Muscle of leg (tissue), 11 donors: Measurements from ENCODE around the gene FBXW11. TPM values are rescaled to one million over a fixed set of nuclear protein-coding genes. Genes with fewer than 3 reads are reported as not detected.
A peak's percentile ranks its signal among the peaks of the same experiment; 100 is the strongest.

Experiments used
- DNase-seq: peaks from one replicate; pipeline ENCODE4 v3.0.0; 2013
- H3K27ac ChIP-seq: one replicate; pipeline ENCODE4 v1.5.1; 2013; ENCODE audit warnings: mild to moderate bottlenecking, low read length, control low read depth
- H3K27me3 ChIP-seq: one replicate; pipeline ENCODE4 v1.6.1; 2013; ENCODE audit warnings: low read length; ENCODE audit not compliant: control insufficient read depth, insufficient read depth
- H3K36me3 ChIP-seq: one replicate; pipeline ENCODE4 v1.6.1; 2013; ENCODE audit warnings: low read length; ENCODE audit not compliant: control insufficient read depth, insufficient read depth
- H3K4me1 ChIP-seq: one replicate; pipeline ENCODE4 v1.6.1; 2013; ENCODE audit warnings: low read length; ENCODE audit not compliant: control insufficient read depth, insufficient read depth
- H3K4me3 ChIP-seq: one replicate; pipeline ENCODE4 v1.5.1; 2013; ENCODE audit warnings: low read length, control low read depth
- H3K9me3 ChIP-seq: replicated peaks from 2 replicates; pipeline ENCODE4 v1.6.1; 2013; ENCODE audit warnings: low read depth, low read length; ENCODE audit not compliant: control insufficient read depth
- WGBS: methylation state at CpG from one replicate; pipeline ENCODE4 v1.1.5; 2013; ENCODE audit warnings: missing lambda C conversion rate; ENCODE audit not compliant: insufficient coverage; 5-methylcytosine and 5-hydroxymethylcytosine counted together
- polyA plus RNA-seq, 8 donors: library from polyadenylated mRNA; unstranded; fragments of 120-200 nt; gene quantifications; one replicate each; pipeline versions ENCODE4 v1.2.1 to v1.2.3, GENCODE V29; 2013; ENCODE audit warnings: inconsistent platforms in 1 of 8, low replicate concordance in 1 of 8; ENCODE audit not compliant: insufficient read length in 8 of 8, insufficient read depth in 1 of 8
- total RNA-seq: library from RNA; stranded (reverse); fragments of 120-200 nt; gene quantifications from one replicate; pipeline ENCODE4 v1.2.4, GENCODE V29; 2013

FBXW11 gene
- total and polyA plus RNA-seq, 9 donors: 28.9 to 45.4 (median 35.9) TPM

DNA sequence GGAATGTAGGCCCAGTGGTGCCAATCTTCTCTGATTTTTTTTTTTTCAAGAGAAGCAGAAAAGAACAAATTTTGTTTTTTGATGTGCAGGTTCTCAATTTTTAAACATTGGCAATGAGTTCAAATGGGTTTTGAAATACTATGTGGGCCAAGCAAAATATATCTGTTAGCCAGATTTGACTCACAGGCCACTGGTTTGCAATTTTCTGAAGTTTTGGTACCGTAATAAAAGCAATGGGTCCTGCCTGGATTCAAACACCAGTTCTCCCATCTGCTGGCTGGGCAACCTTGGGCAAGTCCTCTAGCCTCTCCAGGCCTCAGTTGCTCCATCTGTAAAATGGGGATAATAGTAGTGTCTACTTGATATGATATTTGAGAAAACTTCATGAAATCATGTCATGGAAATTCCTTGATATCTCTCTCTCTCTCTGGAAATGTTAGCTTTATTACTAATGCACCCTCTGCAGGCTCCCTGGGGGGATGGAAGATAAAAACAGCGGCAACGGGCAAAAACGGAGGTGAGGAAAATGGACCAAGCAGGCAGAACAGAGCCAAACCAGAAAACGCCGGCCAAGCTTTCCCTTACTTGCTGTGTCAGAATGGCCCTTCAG lies 157.4 kb downstream of the FBXW11 start:
- peaks cover 16% of the 10 kb centered on the region for H3K4me1 ChIP-seq
- no peak overlapping the region for H3K4me3 ChIP-seq
- H3K9me3 ChIP-seq: no peaks in the 10 kb centered on the region
- DNase-seq: no peak
- H3K36me3 ChIP-seq: no peaks in the 10 kb centered on the region
- H3K27me3 ChIP-seq: no peaks in the 10 kb centered on the region
- 93% methylated on average over 5 of the region's 6 CpGs for WGBS
- no peak overlapping the region for H3K27ac ChIP-seq

- H3K27me3 ChIP-seq: no peaks in the 10 kb centered on the region
- 20% methylated on average over 1 of the region's 5 CpGs for WGBS
- H3K4me3 ChIP-seq: no peak overlapping the region
- H3K27ac ChIP-seq: no peak overlapping the region
- DNase-seq: no peak
- H3K9me3 ChIP-seq: no peaks in the 10 kb centered on the region
- no peaks in the 10 kb centered on the region for H3K36me3 ChIP-seq
- peaks cover 16% of the 10 kb centered on the region for H3K4me1 ChIP-seq
Measured at GRCh38 chr5:171848486-171848885, 158.0 kb downstream of the FBXW11 start.

- 49% methylated on average over 15 of the region's 15 CpGs for WGBS
- Histone ChIP-seq H3K27me3 (no peaks in the 10 kb centered on the region), H3K4me3 (no peak overlapping the region), H3K9me3 (no peaks in the 10 kb centered on the region), H3K27ac (no peak overlapping the region), H3K4me1 (peaks cover 16% of the 10 kb centered on the region), H3K36me3 (no peaks in the 10 kb centered on the region)
- DNase-seq: no peak
Measured at GRCh38 chr5:171848006-171848405, 158.4 kb downstream of the FBXW11 start.

- Histone ChIP-seq H3K36me3 (no peaks in the 10 kb centered on the region), H3K27ac (no peak overlapping the region), H3K27me3 (no peaks in the 10 kb centered on the region), H3K9me3 (no peaks in the 10 kb centered on the region), H3K4me3 (no peak overlapping the region), H3K4me1 (peaks cover 23% of the 10 kb centered on the region)
- DNase-seq: no peak
- 80% methylated on average over 1 of the region's 3 CpGs for WGBS
Measured at GRCh38 chr5:171847026-171847425, 159.4 kb downstream of the FBXW11 start.

DNA sequence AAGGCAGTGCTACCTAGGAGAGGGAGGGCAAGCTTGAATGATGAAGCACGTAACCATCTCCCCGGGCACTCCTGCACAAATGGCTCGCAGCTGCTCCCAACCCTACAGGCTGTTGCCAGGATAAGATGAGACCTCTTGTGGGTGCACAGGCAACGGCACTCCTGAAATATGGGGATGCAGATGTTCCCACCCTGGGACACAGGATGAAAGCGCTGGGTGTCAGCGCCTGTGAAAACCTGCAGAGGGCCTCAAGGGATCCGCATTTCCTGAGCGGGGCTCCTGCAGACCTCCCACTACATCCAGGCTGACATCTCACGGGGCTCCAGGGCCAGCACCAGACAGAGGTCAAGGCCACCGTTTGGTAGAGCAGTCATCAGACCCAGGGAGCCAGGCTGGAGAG lies 160.1 kb downstream of the FBXW11 start:
- DNase-seq: no peak
- H3K9me3 ChIP-seq: no peaks in the 10 kb centered on the region
- H3K4me3 ChIP-seq: no peak overlapping the region
- 20% methylated on average over 1 of the region's 10 CpGs for WGBS
- H3K4me1 ChIP-seq: peaks cover 23% of the 10 kb centered on the region
- no peaks in the 10 kb centered on the region for H3K27me3 ChIP-seq
- no peaks in the 10 kb centered on the region for H3K36me3 ChIP-seq
- H3K27ac ChIP-seq: no peak overlapping the region

DNA sequence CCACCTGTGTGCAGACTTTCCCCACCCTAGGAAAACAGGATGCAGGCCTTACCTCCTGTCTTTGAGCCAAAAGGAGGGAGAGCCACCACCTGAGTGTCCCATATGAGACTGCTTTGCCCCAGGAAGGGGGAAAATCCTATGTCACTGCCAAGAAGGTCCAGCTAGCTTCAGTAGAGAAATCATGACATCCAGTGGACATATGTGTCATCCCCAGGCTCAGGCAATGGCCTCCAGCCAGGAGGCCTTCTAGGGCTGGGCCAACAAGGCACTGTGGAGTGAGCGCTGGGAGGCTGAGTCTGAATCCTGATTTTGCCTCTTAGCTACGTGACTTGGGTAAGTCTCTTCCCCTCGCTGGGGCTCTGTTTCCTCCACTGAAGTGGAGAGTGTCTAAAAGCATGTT lies 160.6 kb downstream of the FBXW11 start:
- WGBS: 34% methylated on average over 3 of the region's 3 CpGs
- Histone ChIP-seq H3K9me3 (no peaks in the 10 kb centered on the region), H3K4me1 (peaks cover 23% of the 10 kb centered on the region), H3K36me3 (no peaks in the 10 kb centered on the region), H3K4me3 (no peak overlapping the region), H3K27ac (no peak overlapping the region), H3K27me3 (no peaks in the 10 kb centered on the region)
- DNase-seq: peak; percentile 84

GRCh38 chr5:171845040-171845630 lies 161.3 kb downstream of the FBXW11 start:
- Histone ChIP-seq H3K4me3 (no peak overlapping the region), H3K36me3 (no peaks in the 10 kb centered on the region), H3K27me3 (no peaks in the 10 kb centered on the region), H3K4me1 (peaks cover 20% of the 10 kb centered on the region), H3K27ac (no peak overlapping the region), H3K9me3 (peaks cover under 1% of the 10 kb centered on the region)
- DNase-seq: peak; percentile 63
- 80% methylated on average over 11 of the region's 11 CpGs for WGBS

DNA sequence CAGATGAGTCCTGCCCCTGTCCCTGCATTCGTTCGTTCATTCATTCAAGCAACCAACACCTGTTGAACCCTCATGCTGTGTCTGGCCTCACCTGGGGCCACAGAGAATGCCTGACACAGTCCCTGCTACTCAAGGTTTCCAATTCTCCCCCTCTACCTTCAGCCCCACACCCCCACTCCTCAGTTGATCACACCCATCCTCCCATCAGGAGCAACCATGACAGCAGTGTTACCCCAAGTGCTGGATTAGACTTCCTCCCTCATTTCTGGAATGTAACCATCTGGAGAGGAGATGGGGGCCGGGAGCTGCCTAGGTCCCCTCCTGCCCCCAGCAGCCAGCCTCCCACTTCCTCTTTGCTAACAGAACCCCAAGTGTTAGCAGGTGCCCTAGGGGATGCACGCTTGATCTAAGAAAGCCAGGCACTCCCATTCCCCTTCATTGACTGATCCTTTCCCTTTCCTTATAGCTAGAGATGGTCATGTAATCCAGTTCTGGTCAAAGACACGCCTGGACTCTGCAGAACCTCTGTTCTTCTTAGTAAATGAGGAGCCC lies 163.6 kb downstream of the FBXW11 start:
- Histone ChIP-seq H3K4me3 (no peak overlapping the region), H3K27me3 (no peaks in the 10 kb centered on the region), H3K9me3 (peaks cover 2% of the 10 kb centered on the region), H3K4me1 (peaks cover 17% of the 10 kb centered on the region), H3K36me3 (no peaks in the 10 kb centered on the region), H3K27ac (no peak overlapping the region)
- 80% methylated on average over 3 of the region's 5 CpGs for WGBS
- no peak for DNase-seq

DNA sequence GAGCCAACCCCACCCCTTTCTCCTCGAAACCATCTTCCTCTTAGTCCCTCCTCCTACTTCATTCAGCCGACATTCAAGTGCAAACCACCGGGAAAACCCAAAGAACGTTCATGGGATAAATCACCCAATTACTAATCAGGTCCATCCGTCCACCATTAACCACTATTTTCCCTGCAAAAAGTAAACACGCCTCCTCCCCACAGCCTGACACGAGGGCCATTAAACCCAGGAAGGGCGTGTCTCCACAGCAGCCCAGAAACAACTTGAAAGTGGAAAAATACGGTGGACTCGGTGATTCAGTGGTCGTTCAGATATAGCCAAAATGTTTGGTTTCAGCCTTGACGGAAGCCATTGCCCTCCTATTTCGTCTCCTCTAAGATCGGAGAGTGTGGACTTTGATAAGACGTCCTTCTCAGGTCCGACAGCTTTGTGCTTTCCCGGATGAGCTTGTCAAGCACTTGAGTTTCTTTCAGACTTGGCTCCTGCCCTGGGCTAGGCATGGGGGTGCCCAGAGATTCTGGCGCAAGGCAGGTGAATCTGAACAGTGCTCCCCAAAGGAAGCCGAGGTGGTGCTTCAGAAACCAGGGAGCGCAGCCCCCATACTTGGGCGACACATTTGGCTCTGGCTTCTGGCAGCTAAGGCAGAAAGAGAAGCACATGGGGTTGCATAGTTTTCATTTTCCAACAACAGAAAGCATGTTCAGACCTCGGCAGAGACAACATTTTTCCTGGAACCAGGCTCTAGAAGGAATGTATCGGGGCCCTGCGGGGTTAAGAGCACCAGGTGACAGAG lies 164.3 kb downstream of the FBXW11 start:
- Histone ChIP-seq H3K27me3 (no peaks in the 10 kb centered on the region), H3K9me3 (peaks cover 2% of the 10 kb centered on the region), H3K27ac (no peak overlapping the region), H3K36me3 (no peaks in the 10 kb centered on the region), H3K4me3 (no peak overlapping the region), H3K4me1 (peaks cover 17% of the 10 kb centered on the region)
- WGBS: 51% methylated on average over 20 of the region's 24 CpGs
- DNase-seq: peak; percentile 55
